OCI-LY3 (cell line): ENCODE measurements around the gene SEZ6L.

Experiments used
- EZH2phosphoT487 ChIP-seq: fragments of 200-600 bp; shearing (Covaris generic); IDR thresholded peaks from 2 replicates; pipeline ENCODE4 v1.6.1; 2018; ENCODE audit warnings: antibody characterized with exemption, mixed run types, low read depth
- TF ChIP-seq, protein P1 (sequence below): fragments of 200-600, 300-600 bp; sonication (generic); IDR thresholded peaks from 2 replicates; pipeline ENCODE4 v1.5.1; 2014; ENCODE audit warnings: antibody characterized with exemption, low read length, low read depth

DNA sequence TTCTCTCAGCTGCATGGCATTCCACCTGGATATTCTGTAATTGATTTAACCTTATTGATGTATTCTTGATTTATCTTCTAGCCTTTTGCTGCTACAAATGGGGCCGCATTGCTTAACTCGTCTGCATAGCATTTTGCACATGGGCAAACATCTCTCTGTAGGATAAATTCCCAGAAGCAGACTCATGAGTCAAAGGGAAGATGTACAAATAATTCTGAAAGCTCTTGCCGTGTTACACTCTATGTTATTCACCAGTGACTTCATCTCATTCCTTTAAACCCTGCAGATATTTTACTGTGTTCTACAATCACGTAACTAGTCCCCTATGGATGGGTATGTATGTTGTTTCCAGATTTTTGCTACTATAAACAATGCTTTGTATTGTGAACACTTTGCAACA is 112.7 kb downstream of the SEZ6L start:
- TF ChIP-seq, protein P1, sequence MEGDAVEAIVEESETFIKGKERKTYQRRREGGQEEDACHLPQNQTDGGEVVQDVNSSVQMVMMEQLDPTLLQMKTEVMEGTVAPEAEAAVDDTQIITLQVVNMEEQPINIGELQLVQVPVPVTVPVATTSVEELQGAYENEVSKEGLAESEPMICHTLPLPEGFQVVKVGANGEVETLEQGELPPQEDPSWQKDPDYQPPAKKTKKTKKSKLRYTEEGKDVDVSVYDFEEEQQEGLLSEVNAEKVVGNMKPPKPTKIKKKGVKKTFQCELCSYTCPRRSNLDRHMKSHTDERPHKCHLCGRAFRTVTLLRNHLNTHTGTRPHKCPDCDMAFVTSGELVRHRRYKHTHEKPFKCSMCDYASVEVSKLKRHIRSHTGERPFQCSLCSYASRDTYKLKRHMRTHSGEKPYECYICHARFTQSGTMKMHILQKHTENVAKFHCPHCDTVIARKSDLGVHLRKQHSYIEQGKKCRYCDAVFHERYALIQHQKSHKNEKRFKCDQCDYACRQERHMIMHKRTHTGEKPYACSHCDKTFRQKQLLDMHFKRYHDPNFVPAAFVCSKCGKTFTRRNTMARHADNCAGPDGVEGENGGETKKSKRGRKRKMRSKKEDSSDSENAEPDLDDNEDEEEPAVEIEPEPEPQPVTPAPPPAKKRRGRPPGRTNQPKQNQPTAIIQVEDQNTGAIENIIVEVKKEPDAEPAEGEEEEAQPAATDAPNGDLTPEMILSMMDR = no peak
- no peak for TF ChIP-seq EZH2phosphoT487
